Measurements from ENCODE around the gene UTP3.
"Not testable (repeated sequence)": the region's sequence is repeated elsewhere in the genome, so short reads cannot be mapped to it uniquely, and the experiment has no call there.

Gene UTP3, protein sequence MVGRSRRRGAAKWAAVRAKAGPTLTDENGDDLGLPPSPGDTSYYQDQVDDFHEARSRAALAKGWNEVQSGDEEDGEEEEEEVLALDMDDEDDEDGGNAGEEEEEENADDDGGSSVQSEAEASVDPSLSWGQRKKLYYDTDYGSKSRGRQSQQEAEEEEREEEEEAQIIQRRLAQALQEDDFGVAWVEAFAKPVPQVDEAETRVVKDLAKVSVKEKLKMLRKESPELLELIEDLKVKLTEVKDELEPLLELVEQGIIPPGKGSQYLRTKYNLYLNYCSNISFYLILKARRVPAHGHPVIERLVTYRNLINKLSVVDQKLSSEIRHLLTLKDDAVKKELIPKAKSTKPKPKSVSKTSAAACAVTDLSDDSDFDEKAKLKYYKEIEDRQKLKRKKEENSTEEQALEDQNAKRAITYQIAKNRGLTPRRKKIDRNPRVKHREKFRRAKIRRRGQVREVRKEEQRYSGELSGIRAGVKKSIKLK

DNA sequence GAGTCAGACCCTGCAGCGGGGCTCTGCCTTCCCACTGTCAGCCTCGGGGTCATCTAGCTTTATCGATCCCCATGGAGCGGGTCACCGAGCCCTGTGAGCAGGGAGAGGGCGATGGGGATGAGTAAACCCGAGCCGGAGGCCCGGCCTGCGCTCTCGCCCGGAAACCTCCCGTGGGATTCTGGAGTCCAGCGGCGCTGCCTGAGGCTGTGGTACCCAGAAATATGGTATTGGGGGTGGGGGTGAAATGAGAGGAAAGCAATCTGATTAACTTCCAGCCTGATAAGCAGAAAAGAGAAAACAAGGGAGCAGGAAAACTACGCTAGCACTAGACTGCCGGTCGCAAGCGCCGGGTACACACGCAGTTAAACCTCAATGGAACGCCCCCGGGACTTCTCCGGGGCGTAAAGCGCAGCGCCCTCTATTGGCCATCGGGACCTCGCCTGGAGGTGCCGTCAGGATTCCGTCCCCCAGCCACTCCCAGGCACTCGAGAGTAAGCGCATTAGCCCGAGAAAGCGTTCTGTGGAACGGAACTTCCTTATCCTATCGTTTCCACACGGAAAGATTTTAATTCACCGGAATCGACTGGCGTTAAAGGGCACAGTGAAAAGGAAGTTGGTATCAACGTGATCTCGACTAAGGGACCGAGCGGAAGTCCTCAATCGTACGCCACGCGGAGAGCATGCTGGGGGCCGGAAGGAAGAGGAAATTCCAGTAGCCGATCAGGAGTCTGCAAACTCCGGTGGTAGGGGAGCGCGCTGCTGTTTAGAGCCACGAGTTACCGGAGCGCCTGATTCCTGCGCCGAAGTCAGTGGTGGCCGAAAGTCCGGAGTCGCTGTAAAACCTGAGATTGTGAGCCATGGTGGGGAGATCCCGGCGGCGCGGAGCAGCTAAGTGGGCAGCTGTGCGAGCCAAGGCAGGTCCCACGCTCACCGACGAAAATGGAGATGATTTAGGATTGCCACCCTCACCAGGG, at the start of gene UTP3:
Gene UTP3, plus strand, starts transcription at position 712 of the 974 bp plus-strand sequence. Its CDS starts 146 bp downstream, at position 858.
- DNase-seq = peak; percentile 96

DNA sequence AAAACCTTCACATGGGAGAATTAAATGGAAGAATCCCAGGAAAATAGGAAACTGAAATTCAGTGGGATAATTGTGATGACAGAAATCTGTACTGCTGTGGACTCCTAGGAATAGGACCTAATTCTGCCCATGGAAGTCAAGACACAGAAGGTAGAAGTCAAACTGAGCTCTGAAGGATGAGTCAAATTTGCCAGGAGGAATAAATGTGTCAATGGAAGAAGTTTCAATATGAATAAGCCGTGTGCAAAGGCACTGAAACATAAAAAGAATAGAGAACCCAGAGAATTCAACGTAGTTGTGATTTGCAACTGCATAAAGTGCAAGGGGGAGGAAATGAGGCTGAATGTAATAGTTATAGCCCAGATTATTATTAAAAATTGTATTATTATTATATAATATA, 48.1 kb upstream of the UTP3 start:
- no peak for DNase-seq

DNA sequence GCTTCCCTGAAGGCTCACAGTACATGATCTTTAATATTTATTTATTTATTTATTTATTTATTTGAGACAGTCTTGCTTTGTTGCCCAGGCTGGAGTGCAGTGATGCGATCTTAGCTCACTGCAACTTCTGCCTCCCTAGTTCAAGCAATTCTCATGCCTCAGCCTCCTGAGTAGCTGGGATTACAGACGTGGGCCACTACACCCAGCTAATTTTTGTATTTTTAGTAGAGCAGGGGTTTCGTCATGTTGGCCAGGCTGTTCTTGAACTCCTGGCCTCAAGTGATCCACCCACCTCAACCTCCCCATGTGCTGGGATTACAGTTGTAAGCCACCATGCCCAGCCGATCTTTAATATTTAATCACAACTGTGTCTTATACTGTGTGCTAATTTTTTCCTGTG, 37.6 kb upstream of the UTP3 start:
- not testable (repeated sequence) for DNase-seq

DNA sequence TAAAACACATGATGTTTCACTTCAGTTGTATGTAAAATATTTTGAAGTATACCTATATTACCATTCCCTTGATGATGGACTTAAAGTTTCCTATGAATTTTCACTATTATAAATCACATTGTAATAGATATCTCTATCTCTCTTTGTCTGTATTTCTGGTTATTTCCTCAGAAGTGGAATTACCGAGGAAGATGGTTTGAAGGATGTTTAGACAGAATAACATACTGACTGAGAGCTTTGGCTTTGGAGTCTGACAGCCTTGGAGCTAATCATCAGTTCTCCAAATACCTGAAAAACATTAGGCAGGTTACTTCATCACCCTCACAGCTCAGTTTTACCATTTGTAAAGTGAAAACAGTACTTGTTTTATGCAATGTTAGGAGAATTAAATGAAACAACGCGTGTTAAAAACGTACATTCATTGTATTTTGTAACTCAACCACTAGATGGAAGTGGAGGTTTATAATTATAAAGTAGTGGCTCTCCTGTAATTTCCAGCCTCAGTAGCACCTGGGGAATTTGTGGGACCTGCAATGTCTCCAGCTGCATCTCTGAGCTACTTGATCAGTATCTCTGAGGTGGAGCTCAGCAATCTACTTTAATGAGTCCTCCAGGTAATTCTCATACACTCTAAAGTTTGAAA, 36.3 kb upstream of the UTP3 start:
- no peak for DNase-seq

DNA sequence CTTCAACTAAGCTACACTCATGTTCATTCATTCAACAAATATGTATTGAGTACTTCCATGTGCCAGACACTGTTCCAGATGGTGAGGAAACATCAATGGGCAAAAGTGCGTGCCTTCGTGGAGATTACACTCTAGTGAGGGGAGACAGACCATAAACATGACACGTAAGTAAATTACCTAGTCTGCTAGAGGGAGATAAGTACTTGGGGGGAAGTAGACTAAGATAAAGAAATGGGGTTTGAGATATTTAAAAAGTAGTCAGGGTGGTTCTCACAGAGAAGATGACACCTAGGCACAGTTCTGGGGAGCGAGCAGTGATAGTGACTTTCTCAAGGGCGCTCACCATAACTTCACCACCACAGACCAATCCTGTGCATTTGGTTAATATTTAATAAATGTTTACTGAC, 33.7 kb upstream of the UTP3 start:
- no peak for DNase-seq

DNA sequence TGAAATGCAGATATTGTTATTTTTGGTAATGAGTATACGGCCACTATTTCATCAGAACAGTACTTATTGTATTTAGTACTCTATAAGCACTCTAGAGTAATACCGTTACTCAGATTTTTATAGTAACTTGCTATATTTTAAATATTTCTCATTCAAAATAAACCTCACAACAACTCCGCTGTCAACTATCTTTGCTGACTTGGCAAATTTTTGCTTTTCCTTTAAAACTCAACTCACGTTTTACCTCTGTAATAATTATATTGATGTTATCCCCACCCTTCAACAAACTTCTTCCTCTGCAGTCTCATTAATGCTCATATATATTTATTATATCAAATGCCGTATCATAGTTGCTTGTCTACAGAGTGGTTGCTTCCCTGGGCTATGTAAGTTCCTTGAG, 31.0 kb upstream of the UTP3 start:
- DNase-seq = no peak

DNA sequence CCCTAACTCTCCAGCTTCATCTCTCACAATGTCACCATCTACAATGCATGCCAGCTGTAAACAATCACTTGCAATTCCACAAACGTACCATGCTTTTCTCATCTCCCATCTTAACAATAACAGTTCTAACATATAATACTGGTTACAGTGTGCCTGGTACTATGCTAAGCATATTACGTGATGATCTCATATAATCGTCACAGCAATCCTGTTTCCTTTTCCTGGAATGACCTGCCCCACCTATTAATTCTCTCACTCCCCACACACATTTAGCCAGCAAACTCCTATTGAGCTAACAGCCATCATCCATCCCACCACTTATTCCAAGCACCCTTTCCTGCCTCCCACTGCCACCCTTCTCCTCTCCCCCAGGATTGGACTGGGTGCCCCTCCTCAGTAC, 29.9 kb upstream of the UTP3 start:
- DNase-seq = no peak

DNA sequence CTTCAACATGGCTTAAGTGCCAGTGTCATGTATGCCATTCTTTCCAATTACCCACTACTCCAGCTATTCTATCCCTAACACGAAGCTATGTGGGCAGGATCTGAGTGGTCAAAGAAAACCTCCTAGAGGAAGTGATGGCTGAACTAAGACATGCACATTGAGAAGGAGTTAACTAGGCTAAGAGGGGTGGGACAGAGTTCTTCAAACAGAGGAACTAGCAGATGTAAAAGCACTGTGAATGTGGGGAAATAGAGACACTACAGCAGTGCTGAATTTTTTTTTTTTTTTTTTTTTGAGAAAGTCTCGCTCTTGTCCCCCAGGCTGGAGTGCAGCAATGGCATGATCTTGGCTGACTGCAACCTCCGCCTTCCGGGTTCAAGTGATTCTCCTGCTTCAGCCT, 28.2 kb upstream of the UTP3 start:
- no peak for DNase-seq

DNA sequence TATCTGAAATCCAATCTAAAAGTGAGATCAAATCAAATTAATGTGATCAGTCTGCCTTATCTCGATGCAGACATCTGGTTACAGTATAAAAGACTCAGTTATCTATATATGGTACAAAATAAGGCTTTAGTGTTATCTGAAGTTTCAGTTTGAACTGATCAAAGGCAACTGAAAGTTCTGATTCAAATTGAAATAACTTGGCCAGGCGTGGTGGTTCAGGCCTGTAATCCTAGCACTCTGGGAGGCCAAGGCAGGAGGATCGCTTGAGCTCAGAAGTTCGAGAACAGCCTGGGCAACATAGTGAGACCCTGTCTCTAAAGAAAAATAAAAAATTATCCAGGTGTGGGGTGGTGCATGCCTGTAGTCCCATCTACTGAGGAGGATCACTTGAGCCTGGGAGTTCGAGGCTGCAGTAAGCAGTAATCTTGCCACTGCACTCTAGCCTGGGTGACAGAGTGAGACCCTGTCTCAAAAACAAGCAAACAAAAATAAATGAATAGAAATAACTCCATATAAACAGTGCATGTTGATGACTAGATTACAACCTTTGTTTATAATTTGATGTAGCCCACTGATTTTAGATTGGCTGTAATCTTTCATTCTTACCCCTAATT, 26.9 kb upstream of the UTP3 start:
- not testable (repeated sequence) for DNase-seq

DNA sequence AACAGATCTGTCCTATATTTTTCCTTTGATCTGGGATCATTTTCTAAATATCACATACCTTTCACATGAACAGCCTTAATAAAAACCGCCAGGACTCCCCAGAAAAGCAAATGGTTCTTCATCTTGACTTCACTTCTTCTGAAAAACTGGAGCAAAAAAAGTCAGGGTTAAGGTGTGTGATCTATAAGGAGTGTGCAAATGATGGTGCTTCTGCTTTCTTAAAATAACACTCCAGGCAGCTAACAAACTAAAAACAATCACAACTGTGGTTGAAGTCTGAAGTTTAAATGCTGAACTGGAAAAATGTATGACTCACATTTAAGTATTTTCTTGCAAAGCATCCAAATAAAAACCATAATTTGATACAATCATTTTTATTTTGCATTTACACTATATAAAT, 22.0 kb upstream of the UTP3 start, which contains the start of gene JCHAIN:
Gene JCHAIN, minus strand, starts transcription at position 140 of the 400 bp plus-strand sequence. Its CDS starts 18 bp downstream, at position 122.
- no peak for DNase-seq

DNA sequence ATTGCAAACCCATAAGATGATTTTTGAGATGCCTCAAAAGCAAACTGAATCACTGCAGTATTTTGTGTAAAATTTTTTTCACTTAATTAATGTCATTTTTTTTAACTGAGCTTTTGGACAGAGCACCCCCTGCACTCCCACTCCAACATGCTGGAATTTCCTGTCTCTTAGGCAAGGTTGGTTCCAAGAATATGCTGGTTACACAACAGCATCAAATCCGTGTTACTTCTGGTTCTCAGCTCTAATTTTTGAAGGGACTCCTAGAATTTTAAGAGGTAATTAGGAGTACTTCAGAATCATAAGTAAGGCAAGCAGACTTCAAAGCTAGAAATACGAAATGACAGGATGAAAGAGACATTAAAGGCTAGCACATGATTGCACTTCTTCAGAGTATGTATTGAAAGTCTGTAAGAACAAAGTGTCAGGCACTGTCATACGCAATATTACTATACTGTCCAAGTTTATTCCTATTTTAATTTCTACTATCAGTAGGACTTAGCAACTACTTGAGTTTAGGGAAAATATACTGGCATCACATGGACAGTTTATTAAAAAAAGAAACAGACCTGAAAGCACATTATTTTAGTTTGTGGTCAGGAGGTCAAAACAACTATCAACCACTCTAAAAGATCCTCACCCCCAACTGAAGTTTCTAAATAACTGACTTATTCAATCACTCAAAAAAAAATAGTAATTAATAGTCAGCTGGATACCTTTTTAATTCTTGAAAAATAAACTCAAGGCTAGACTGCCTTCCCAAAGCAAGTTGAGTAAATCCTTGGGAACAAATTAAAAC, 20.4 kb upstream of the UTP3 start:
- DNase-seq = no peak

DNA sequence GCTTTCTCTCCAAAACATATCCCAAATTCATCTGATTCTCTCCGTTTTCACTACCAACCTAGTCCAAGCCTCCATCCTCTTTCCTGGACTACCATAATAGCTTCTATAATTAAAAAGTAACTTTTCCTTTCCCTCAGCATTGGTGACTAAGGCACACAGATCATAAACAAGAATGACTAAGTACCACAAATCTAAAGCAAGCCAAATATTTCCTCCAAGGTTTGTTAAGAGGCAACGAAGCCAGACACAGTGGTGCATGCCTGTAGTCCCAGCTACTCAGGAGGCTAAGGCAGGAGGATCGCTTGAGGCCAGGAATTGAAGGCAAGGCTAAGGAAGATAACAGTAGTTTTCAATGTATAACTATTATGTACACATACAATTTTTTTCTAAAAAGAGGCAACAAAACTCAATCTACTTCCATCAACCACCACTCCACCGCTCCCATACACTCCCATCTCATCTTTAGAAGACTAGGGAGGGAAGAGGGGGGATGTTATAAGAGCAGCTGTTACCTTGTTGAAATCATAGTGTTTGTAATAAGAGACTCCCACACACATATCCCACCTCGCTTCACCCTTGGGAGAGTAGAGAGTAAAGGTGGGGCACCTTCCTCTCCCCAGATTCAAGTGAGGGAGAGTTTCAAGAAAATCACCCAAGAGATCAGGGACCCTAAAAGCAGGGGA, 17.9 kb upstream of the UTP3 start:
- DNase-seq = no peak

DNA sequence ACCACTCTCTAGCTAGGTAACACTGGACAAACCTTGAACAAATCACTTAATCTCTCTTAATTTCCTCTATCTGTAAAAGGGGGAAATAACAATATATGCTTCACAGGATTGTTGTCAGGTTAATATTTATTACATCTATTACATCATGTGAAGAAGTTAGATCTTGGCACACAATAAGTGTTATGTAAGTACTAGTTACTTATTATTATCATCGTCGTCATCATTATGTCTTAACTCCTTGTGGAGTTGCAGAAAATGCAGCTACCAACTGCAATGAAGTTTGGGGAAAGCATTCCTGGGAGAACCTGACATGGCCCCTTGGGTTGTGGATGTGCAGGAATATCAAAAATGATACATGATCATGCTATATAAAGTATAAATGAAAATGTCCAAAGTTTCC, 17.2 kb upstream of the UTP3 start:
- no peak for DNase-seq

DNA sequence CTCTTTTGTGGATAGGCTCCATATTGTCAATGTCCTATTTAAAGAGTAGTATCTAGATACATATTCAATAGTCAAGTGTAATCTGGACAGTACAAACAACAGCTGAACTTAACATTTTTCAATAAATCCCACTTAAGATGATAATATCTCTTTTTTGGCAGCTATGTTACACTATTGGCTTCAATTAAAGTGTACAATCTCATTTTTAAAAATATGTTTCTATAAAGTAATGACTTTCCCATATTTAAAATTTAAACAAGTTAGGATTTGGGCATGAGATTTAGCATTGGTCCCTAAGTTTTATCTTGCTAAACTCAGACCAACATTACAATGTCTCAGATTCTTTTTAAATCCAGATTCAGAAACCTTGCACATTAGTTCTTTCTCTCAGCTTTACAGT, 14.1 kb upstream of the UTP3 start:
- DNase-seq = no peak

DNA sequence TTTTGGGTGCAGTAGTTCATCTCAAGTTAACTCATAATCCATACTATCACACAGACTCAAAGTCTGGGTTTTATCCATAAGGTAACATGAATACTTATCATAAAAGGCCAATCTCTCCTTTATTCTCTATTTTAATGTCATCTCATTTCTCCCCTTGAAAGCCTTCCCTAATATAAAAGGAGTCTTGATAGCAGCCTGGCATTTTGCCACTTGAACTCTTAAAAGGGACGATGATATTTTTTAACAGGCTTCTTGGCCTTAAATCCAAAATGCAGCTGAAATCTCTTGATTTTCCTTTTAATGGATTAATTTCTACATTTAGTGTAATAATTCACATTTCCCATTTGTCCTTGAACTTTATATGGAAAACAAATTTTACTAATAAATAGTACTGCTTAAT, 13.6 kb upstream of the UTP3 start:
- no peak for DNase-seq

DNA sequence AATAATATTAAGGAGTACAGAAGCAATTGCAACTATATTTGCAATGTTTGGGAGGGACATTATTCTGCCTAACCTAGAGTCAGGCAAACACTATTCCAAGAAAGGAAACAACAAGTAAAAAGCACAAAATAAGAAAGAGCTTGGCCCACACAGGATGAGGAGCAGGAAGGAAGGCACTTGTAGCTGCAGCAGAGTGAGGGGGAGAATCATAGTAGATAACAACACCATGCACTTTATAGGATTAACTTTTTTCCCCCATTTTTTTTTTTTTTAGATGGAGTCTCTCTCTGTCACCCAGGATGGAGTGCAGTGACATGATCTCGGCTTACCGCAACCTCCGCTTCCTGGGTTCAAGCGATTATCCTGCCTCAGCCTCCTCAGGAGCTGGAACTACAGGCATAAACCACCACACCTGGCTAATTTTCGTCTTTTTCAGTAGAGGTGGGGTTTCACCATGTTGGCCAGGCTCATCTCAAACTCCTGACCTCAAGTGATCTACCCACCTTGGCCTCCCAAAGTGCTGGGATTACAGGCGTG, 11.7 kb upstream of the UTP3 start:
- no peak for DNase-seq

DNA sequence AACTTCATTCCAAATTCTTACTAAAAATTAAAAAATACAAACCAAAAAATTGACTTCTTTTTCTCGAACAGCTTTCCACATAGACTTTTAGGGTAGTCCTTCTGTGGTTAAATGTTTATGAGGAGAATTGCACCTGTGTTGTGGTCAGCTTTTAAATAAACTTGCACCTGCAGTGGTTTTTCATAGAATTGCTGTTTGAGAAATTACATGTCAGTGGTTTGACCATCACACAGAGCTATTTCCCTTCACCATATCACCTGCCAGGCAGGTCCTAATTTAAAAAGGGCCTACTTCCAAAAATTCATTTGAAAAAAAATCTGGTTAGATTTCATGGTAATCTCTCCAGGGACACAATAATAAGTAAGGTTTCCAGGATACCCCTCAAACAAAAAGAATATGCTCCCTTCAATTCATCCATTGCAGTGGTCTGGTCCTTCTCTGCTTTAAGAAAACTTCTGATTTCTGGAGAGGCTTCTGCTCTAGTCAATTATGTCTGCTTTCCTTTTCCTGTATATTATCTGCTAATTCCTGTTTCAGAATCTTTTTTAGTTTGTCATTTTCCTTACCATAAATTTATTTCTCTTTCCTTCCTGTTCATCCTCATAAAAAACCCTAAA, 9.8 kb upstream of the UTP3 start:
- no peak for DNase-seq

DNA sequence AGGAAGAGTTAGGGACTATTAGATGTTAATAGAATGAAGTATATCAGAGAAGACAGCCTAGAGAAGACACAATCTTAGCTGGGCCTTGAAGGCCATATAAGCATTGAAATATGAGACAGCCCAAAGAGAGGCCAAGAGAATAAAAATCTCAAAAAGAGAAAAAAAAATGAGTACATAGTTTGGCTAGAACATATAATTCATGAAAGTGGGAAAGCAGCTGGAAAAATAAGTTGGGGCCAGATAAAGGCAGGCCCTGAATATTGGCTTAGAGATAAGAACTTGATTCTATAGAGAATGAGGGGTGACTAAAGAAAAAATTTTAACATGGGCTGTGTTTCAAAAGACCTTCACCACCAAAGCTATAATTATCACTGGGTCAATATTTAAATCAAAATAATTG, 7.4 kb upstream of the UTP3 start:
- no peak for DNase-seq

DNA sequence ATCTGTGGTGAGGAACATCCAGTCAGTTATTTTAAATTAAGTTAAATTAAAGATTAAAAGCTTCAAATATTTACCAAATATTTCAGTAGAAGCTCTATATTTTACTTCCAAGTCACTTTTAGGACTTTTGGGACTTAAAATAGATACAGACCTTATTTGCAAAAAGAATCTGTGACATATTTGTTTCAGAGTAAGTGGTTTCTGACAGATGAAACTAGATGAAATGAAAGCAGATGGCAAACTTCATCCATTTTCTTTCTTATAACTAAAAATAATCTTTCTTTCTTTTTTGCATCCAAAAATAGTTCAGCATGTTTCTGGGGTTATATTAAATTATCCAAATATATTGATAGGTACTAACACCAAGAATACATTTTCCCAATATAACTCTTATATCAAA, 6.6 kb upstream of the UTP3 start:
- no peak for DNase-seq

DNA sequence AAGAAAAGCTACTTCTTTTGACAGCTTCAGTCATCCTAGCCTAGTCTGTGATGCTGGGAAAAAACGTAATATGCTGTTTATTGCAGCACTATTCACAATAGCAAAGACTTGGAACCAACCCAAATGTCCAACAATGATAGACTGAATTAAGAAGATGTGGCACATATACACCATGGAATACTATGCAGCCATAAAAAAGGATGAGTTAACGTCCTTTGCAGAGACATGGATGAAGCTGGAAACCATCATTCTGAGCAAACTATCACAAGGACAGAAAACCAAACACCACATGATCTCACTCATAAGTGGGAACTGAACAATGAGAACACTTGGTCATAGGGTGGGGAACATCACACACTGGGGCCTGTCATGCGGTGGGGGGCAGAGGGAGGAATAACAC, 6.2 kb upstream of the UTP3 start:
- DNase-seq = not testable (repeated sequence)
